T-cell (primary cell): ENCODE data around the gene SCGB2B2. TPM values are rescaled to one million over a fixed set of nuclear protein-coding genes. Genes with fewer than 3 reads are reported as not detected.
A peak's percentile ranks its signal among the peaks of the same experiment; 100 is the strongest.

Experiments used
- ATAC-seq, 4 experiments: fragments of 200-7000 bp in 3 of 4; fragments of 150-1000 bp in 1 of 4; cut with Tn5 transposase; replicated peaks in 1 of 4; 1 replicate in 3 of 4; 2 replicates in 1 of 4; pipeline ENCODE4 v1.10.0; 2021; ENCODE audit warnings: moderate library complexity in 3 of 4, mild to moderate bottlenecking in 2 of 4, moderate number of reproducible peaks in 1 of 4
- CTCF ChIA-PET, 2 donors: fragments of 300-600 bp; sonication (Branson Sonifier 250); formaldehyde crosslinking; loops; one replicate each; lab custom pipeline; 2022; ENCODE audit warnings: antibody characterized with exemption in 2 of 2; lab: Charles Lee
- POLR2A ChIA-PET, 2 donors: fragments of 300-600 bp; sonication (Branson Sonifier 250); formaldehyde crosslinking; loops; one replicate each; lab custom pipeline; 2022; ENCODE audit warnings: antibody characterized with exemption in 2 of 2; lab: Charles Lee
- DNase-seq, 35 experiments: peaks; one replicate each; pipeline versions ENCODE4 v3.0.0 to v3.0.0-alpha.2; 2013 to 2023
- H3K27ac ChIP-seq: one replicate; pipeline ENCODE4 v1.5.1; 2013; ENCODE audit warnings: low read length
- H3K27me3 ChIP-seq, 2 experiments: replicated peaks in 1 of 2; 1 replicate in 1 of 2; 2 replicates in 1 of 2; pipeline versions ENCODE4 v1.6.1 to v1.7.0; 2013; ENCODE audit warnings: low read length in 1 of 2, mixed read lengths in 1 of 2; ENCODE audit not compliant: control insufficient read depth in 2 of 2, insufficient read depth in 2 of 2; ENCODE audit errors: extremely low read depth in 1 of 2
- H3K36me3 ChIP-seq, 2 donors: 1 replicate in 1 of 2; 2 replicates in 1 of 2; pipeline versions ENCODE4 v1.6.1 to v1.7.0; 2013; ENCODE audit warnings: low read length in 1 of 2; ENCODE audit not compliant: control insufficient read depth in 2 of 2, insufficient read depth in 1 of 2; ENCODE audit errors: extremely low read depth in 1 of 2
- H3K4me1 ChIP-seq, 2 experiments: 1 replicate in 1 of 2; 2 replicates in 1 of 2; pipeline versions ENCODE4 v1.6.1 to v1.7.0; 2013; ENCODE audit warnings: low read length in 2 of 2, mixed read lengths in 1 of 2; ENCODE audit not compliant: insufficient read depth in 2 of 2, control insufficient read depth in 1 of 2; ENCODE audit errors: extremely low read depth in 1 of 2
- H3K4me3 ChIP-seq, 2 donors: 1 replicate in 1 of 2; 2 replicates in 1 of 2; pipeline versions ENCODE4 v1.5.1 to v1.7.0; 2013; ENCODE audit warnings: mild to moderate bottlenecking in 2 of 2, low read length in 1 of 2, moderate library complexity in 1 of 2; ENCODE audit not compliant: control insufficient read depth in 1 of 2; ENCODE audit errors: extremely low read depth in 1 of 2
- H3K9me3 ChIP-seq: 2 replicates; pipeline ENCODE4 v1.7.0; 2013
- H3K27ac Mint-ChIP-seq, 2 donors: one replicate each; pipeline ENCODE4 v1.8.0; 2020 to 2021; ENCODE audit warnings: mild to moderate bottlenecking in 2 of 2, mixed read lengths in 2 of 2
- H3K27me3 Mint-ChIP-seq, 2 donors: one replicate each; pipeline ENCODE4 v1.8.0; 2021 to 2022; ENCODE audit warnings: mixed read lengths in 2 of 2
- H3K36me3 Mint-ChIP-seq: one replicate; pipeline ENCODE4 v1.8.0; 2021; ENCODE audit warnings: mixed read lengths
- H3K4me1 Mint-ChIP-seq, 3 donors: one replicate each; pipeline ENCODE4 v1.8.0; 2020 to 2022; ENCODE audit warnings: mixed read lengths in 3 of 3, mild to moderate bottlenecking in 1 of 3
- H3K4me3 Mint-ChIP-seq, 3 donors: one replicate each; pipeline ENCODE4 v1.8.0; 2020 to 2022; ENCODE audit warnings: mild to moderate bottlenecking in 3 of 3, mixed read lengths in 3 of 3, moderate library complexity in 3 of 3
- H3K9me3 Mint-ChIP-seq, 3 donors: one replicate each; pipeline ENCODE4 v1.8.0; 2020 to 2022; ENCODE audit warnings: mixed read lengths in 3 of 3
- WGBS: methylation state at CpG from one replicate; pipeline ENCODE4 v1.1.5; 2013; ENCODE audit warnings: missing lambda C conversion rate; ENCODE audit not compliant: insufficient coverage; 5-methylcytosine and 5-hydroxymethylcytosine counted together
- total RNA-seq, 35 experiments: library from RNA in 6 of 35; stranded (reverse) in 6 of 35; fragments of 120-200 nt in 1 of 35; gene quantifications; one replicate each; pipeline versions ENCODE4 v1.2.1 to v1.2.4 and lab custom pipeline; 2013 to 2026

Gene SCGB2B2
- total RNA-seq, 5 donors from 2014 or later (not counting 1 experiment from before 2014, with no cell fraction given) = 0.16 to 1.4 (median 0.64) TPM

DNA sequence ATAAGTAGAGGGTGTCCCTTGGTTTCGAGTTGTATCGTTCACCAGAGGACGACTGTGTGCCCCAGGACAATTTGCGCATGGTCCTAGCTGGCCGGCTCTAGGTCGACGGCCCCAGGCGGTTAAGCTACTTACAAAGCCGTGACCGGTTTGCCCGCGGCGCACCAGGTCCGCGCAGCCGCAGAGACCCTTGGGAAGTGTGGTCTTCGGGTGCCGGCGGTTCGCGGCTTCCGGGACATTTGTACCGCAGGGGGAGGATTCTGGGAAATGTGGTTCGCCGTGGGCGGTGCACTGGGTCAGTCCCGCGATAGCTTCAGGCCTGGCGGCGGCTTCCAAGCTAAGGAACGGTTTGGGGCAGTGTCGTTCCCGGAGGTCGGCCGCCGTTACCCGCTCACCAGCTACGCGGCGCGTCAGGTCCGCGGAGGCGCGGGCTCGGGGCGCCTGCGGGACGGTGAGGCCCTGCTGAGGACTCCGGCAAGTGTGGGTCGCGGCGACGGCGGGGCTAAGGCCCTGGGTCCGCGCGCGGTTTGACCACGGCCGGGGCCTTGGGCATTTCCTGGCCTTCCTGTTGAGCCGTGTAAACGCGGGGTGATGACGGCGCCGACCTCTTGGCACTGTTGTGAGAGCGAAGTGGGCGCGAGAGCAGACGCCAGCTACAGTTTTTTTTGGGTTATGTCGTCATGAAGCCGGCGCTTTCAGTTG lies 576 bp upstream of the SCGB2B2 start, which contains the start of gene ZNF302:
Gene ZNF302 (plus strand): TSS at position 293 of the 699 bp plus-strand sequence. CDS start 1,127 bp downstream, outside the sequence.
- Mint-ChIP-seq H3K27ac (peak within 1 kb of the TSS; percentile 100), H3K36me3 (peaks cover 36% of the 10 kb centered on the region), H3K4me3 (peak within 1 kb of the TSS; percentile 93 to 98 (median 98)), H3K4me1 (peaks cover 27 to 34% (median 34%) of the 10 kb centered on the region in 3 donors), H3K9me3 (peaks cover 6 to 22% (median 18%) of the 10 kb centered on the region in 3 donors), H3K27me3 (peaks cover 6 to 11% of the 10 kb centered on the region in 2 donors)
- peak within 1 kb of the TSS; percentile 82 to 95 for H3K4me3 ChIP-seq
- ChIA-PET POLR2A (interaction anchor here (0.6 to 1.1 kb wide), 4 partner anchors 10 to 323 kb away, joined by 3 to 5 read pairs (median 3); partner anchors contain the start of genes GRAMD1A (in 1 of the 2) and ZNF181 (in 1 of the 2)), CTCF (interaction anchor here in 1 of 2 donors (0.8 to 1.2 kb wide), 2 partner anchors 15 to 38 kb away, joined by 3 to 4 read pairs; no protein-coding TSS in a partner anchor)
- DNase-seq = peak; percentile 88 to 96 (median 92)
- peaks cover 0 to 3% of the 10 kb centered on the region in 2 experiments for H3K27me3 ChIP-seq
- H3K4me1 ChIP-seq = peaks cover 9 to 23% of the 10 kb centered on the region in 2 experiments
- ATAC-seq = peak; percentile 93 to 95 (median 94)
- H3K36me3 ChIP-seq = peaks cover 5 to 28% of the 10 kb centered on the region in 2 donors
- H3K9me3 ChIP-seq = no peaks in the 10 kb centered on the region
- WGBS = under 1% methylated on average over 74 of the region's 74 CpGs
- peak within 1 kb of the TSS; percentile 87 for H3K27ac ChIP-seq

DNA sequence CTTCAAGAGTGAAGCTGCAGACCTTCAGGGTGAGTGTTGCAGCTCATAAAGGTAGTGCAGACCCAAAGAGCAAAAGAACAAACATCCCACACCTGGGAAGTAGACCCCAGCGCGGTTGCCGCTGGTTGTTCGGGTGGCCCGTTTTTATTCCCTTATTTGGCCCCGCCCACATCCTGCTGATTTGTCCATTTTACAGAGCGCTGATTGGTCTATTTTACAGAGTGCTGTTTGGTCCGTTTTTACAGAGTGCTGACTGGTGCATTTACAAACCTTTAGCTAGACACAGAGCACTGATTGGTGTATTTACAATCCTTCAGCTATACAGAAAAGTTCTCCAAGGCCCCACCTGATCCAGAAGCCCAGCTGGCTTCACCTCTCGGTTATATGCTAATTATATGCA lies 1.0 kb downstream of the SCGB2B2 start:
- peaks cover 0 to 3% of the 10 kb centered on the region in 2 experiments for H3K27me3 ChIP-seq
- H3K4me1 ChIP-seq = peaks cover 9 to 23% of the 10 kb centered on the region in 2 experiments
- 100% methylated on average over 9 of the region's 9 CpGs for WGBS
- no peak for ATAC-seq
- DNase-seq = no peak
- no peaks in the 10 kb centered on the region for H3K9me3 ChIP-seq
- Mint-ChIP-seq H3K36me3 (peaks cover 24% of the 10 kb centered on the region), H3K27ac (no peak overlapping the region), H3K9me3 (peaks cover 6 to 16% (median 15%) of the 10 kb centered on the region in 3 donors), H3K27me3 (peaks cover 6 to 13% of the 10 kb centered on the region in 2 donors), H3K4me1 (peaks cover 27 to 34% (median 34%) of the 10 kb centered on the region in 3 donors), H3K4me3 (peak overlapping the region in 1 of 3 donors; percentile 98)
- ChIA-PET CTCF (no interaction called here), POLR2A (interaction anchor here in 1 of 2 donors (0.6 kb wide), 1 partner anchor 339 kb away, joined by 3 read pairs; no protein-coding TSS in a partner anchor)
- no peak overlapping the region for H3K4me3 ChIP-seq
- peaks cover 5 to 19% of the 10 kb centered on the region in 2 donors for H3K36me3 ChIP-seq
- H3K27ac ChIP-seq = no peak overlapping the region

- WGBS = 100% methylated on average over 2 of the region's 3 CpGs
- Mint-ChIP-seq H3K27ac (no peak overlapping the region), H3K36me3 (peaks cover 17% of the 10 kb centered on the region)
Observed at GRCh38 chr19:34675250-34675649, 1.7 kb downstream of the SCGB2B2 start.

DNA sequence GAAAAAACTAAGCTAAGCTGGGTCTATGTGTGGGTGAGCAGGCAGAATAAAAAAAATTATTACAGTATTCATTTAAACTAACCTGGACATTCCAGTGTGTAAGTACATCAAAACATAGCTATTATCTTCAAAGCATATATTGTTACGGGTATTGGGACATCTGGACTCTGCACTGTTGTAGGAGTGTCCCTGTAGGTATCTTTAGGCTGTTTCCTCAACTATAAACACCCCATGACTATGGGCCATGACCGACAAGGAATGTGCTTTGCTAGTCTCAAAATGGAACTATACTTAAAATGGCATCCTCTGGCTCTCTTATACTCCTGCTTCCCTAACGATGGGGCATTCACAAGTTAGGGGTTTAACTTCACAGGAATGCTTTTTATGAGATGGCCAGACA lies 3.4 kb downstream of the SCGB2B2 start:
- Histone ChIP-seq H3K27me3 (peaks cover 0 to 3% of the 10 kb centered on the region in 2 experiments), H3K9me3 (no peaks in the 10 kb centered on the region), H3K36me3 (no peaks in the 10 kb centered on the region), H3K4me1 (peaks cover 8 to 17% of the 10 kb centered on the region in 2 experiments), H3K4me3 (no peak overlapping the region), H3K27ac (no peak overlapping the region)
- H3K9me3 Mint-ChIP-seq = peaks cover 0 to 4% (median 0%) of the 10 kb centered on the region in 3 donors
- CTCF ChIA-PET = interaction anchor here in 1 of 2 donors (1.2 kb wide), 1 partner anchor 34 kb away, joined by 3 read pairs; no protein-coding TSS in a partner anchor
- peaks cover 10 to 17% (median 16%) of the 10 kb centered on the region in 3 donors for H3K4me1 Mint-ChIP-seq
- 25% methylated on average over 1 of the region's 3 CpGs for WGBS
- H3K4me3 Mint-ChIP-seq = no peak overlapping the region
- POLR2A ChIA-PET = no interaction called here
- peaks cover 3% of the 10 kb centered on the region for H3K36me3 Mint-ChIP-seq
- DNase-seq = no peak
- no peak overlapping the region for H3K27ac Mint-ChIP-seq
- ATAC-seq = no peak
- H3K27me3 Mint-ChIP-seq = peaks cover 6 to 13% of the 10 kb centered on the region in 2 donors

More at GRCh38 chr19:34675250-34675649, 1.7 kb downstream of the SCGB2B2 start:
- Mint-ChIP-seq H3K27me3 (peaks cover 6 to 13% of the 10 kb centered on the region in 2 donors), H3K4me3 (no peak overlapping the region), H3K4me1 (peaks cover 27 to 32% (median 32%) of the 10 kb centered on the region in 3 donors), H3K9me3 (peaks cover 6 to 11% (median 9%) of the 10 kb centered on the region in 3 donors)
- no peak overlapping the region for H3K27ac ChIP-seq
- H3K4me3 ChIP-seq = no peak overlapping the region
- ChIA-PET POLR2A (no interaction called here), CTCF (no interaction called here)
- H3K9me3 ChIP-seq = no peaks in the 10 kb centered on the region
- H3K36me3 ChIP-seq = peaks cover 5 to 13% of the 10 kb centered on the region in 2 donors
- ATAC-seq = no peak
- DNase-seq = no peak
- H3K27me3 ChIP-seq = peaks cover 0 to 3% of the 10 kb centered on the region in 2 experiments
- peaks cover 9 to 23% of the 10 kb centered on the region in 2 experiments for H3K4me1 ChIP-seq

DNA sequence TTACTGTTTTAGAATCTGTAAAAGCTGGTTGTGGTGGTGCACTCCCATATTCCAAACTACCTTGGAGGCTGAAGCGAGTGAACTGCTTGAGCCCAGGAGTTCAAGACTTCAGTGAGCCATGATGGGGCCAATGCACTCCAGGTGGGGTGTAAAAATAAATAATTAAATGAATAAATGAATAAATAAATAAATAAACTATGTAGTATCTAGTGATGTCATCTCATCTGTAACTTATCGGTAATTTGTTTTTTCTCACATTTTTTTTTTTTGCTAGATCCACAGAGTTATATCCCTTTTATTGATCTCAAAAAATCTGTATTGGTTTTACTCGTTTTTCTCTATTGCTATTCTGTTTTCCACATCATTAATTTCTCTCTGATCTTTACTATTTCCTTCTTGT lies 5.0 kb downstream of the SCGB2B2 start:
- H3K27ac ChIP-seq = no peak overlapping the region
- H3K36me3 ChIP-seq = no peaks in the 10 kb centered on the region
- Mint-ChIP-seq H3K4me1 (peaks cover 15 to 17% (median 15%) of the 10 kb centered on the region in 3 donors), H3K27me3 (peaks cover 6 to 13% of the 10 kb centered on the region in 2 donors), H3K4me3 (no peak overlapping the region), H3K27ac (no peak overlapping the region), H3K9me3 (peaks cover 0 to 4% (median 0%) of the 10 kb centered on the region in 3 donors), H3K36me3 (peaks cover 3% of the 10 kb centered on the region)
- H3K4me1 ChIP-seq = peaks cover 5 to 18% of the 10 kb centered on the region in 2 experiments
- peaks cover 0 to 6% of the 10 kb centered on the region in 2 experiments for H3K27me3 ChIP-seq
- WGBS = no CpG with 5 or more reads among the region's 3 CpGs
- ATAC-seq (no peak), DNase-seq (no peak)
- H3K4me3 ChIP-seq = no peak overlapping the region
- H3K9me3 ChIP-seq = no peaks in the 10 kb centered on the region
- ChIA-PET CTCF (interaction anchor here in 1 of 2 donors (0.6 kb wide), 1 partner anchor 828 kb away, joined by 5 read pairs; no protein-coding TSS in a partner anchor), POLR2A (no interaction called here)

DNA sequence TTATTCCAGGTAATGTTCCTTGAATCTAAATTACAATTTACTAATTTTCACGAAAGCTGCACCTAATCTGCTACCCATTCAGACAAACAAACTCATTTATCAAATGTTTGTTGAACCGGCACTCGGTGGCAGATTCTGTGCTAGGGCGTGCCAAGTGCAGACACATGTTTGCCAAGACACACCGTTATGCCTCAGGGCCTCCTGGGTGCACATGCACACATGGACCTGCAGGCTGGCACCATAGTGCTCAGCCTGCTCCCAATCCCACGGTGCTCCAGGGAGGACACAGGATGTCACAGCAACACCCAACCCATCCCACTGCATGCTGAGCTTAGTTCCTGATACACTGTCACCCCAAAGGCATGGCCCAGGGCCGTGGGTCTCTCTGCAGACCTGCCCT lies 7.7 kb downstream of the SCGB2B2 start:
- H3K9me3 Mint-ChIP-seq = no peaks in the 10 kb centered on the region
- WGBS = 95% methylated on average over 6 of the region's 7 CpGs
- Histone ChIP-seq H3K9me3 (no peaks in the 10 kb centered on the region), H3K27me3 (peaks cover 0 to 5% of the 10 kb centered on the region in 2 experiments), H3K36me3 (no peaks in the 10 kb centered on the region), H3K27ac (no peak overlapping the region), H3K4me3 (no peak overlapping the region), H3K4me1 (peaks cover 0 to 13% of the 10 kb centered on the region in 2 experiments)
- no peak overlapping the region for H3K27ac Mint-ChIP-seq
- no peak for ATAC-seq
- H3K27me3 Mint-ChIP-seq = peaks cover 4 to 8% of the 10 kb centered on the region in 2 donors
- POLR2A ChIA-PET = no interaction called here
- CTCF ChIA-PET = no interaction called here
- peaks cover 11 to 17% (median 14%) of the 10 kb centered on the region in 3 donors for H3K4me1 Mint-ChIP-seq
- no peak for DNase-seq
- H3K4me3 Mint-ChIP-seq = no peak overlapping the region
- H3K36me3 Mint-ChIP-seq = peaks cover 3% of the 10 kb centered on the region
